GM21360 (cell line): ENCODE data around the gene SLC13A3.

Experiments used
- ATAC-seq: cut with Tn5 transposase; IDR thresholded peaks from one replicate; pipeline ENCODE4 v1.9.1; 2021; ENCODE audit warnings: mild to moderate bottlenecking, moderate library complexity; ENCODE audit not compliant: unreplicated experiment

Gene SLC13A3

GRCh38 chr20:46651091-46651962, at the start of gene SLC13A3:
SLC13A3 (minus strand) TSS chr20:46651459; CDS start chr20:46651421, 38 bp downstream.
- no peak for ATAC-seq

GRCh38 chr20:46701057-46701456, 49.8 kb upstream of the SLC13A3 start:
- no peak for ATAC-seq

- ATAC-seq = no peak
Measured at GRCh38 chr20:46700481-46700880, 49.2 kb upstream of the SLC13A3 start.

GRCh38 chr20:46699651-46700359, 48.5 kb upstream of the SLC13A3 start:
- no peak for ATAC-seq

- no peak for ATAC-seq
Measured at GRCh38 chr20:46698788-46699187, 47.5 kb upstream of the SLC13A3 start.

GRCh38 chr20:46696791-46697279, 45.6 kb upstream of the SLC13A3 start:
- ATAC-seq = no peak

- no peak for ATAC-seq
Measured at GRCh38 chr20:46695892-46696291, 44.6 kb upstream of the SLC13A3 start.

- ATAC-seq = no peak
Measured at GRCh38 chr20:46694484-46694883, 43.2 kb upstream of the SLC13A3 start.

- no peak for ATAC-seq
Measured at GRCh38 chr20:46691196-46691595, 39.9 kb upstream of the SLC13A3 start.

GRCh38 chr20:46690219-46691106, 39.2 kb upstream of the SLC13A3 start:
- no peak for ATAC-seq

GRCh38 chr20:46689754-46690085, 38.5 kb upstream of the SLC13A3 start:
- no peak for ATAC-seq

GRCh38 chr20:46689082-46689753, 38.0 kb upstream of the SLC13A3 start, which contains the start of gene TP53RK:
TP53RK (minus strand) TSS chr20:46689444; CDS start chr20:46689414, 30 bp downstream.
- ATAC-seq = peak; percentile 90

- ATAC-seq = no peak
Measured at GRCh38 chr20:46688151-46689081, 37.2 kb upstream of the SLC13A3 start.

- no peak for ATAC-seq
Measured at GRCh38 chr20:46683939-46684750, 32.9 kb upstream of the SLC13A3 start.

GRCh38 chr20:46683668-46683938, 32.3 kb upstream of the SLC13A3 start:
- ATAC-seq = no peak

GRCh38 chr20:46683011-46683667, 31.9 kb upstream of the SLC13A3 start:
- no peak for ATAC-seq

GRCh38 chr20:46682063-46682821, 31.0 kb upstream of the SLC13A3 start:
- no peak for ATAC-seq
